HEK293 (cell line): Measurements from ENCODE around the gene ORM2.

Source experiments
- CTCF ChIA-PET: fragments of 350-600 bp; formaldehyde crosslinking; extraction: SDS; loops from one replicate; lab custom pipeline; 2021; ENCODE audit warnings: antibody characterized with exemption; lab: Yijun Ruan, JAX
- POLR2A ChIA-PET: fragments of 300-600 bp; formaldehyde crosslinking; extraction: SDS; loops from one replicate; lab custom pipeline; 2020; ENCODE audit warnings: antibody characterized with exemption, inconsistent platforms; lab: Yijun Ruan, JAX
- H3K27ac ChIP-seq: fragments of 200-500 bp; sonication (Bioruptor generic); 2 replicates; pipeline ENCODE4 v1.5.1; 2014; ENCODE audit warnings: low read depth, low read length, control low read depth, inconsistent platforms; ENCODE audit errors: extremely low read depth
- H3K36me3 ChIP-seq, 2 experiments: fragments of 200-500 bp in 1 of 2; sonication (Bioruptor generic) in 1 of 2; 1 replicate in 1 of 2; 2 replicates in 1 of 2; pipeline ENCODE4 v1.5.1; 2014 to 2017; ENCODE audit warnings: inconsistent platforms in 2 of 2, low read length in 2 of 2; ENCODE audit not compliant: control insufficient read depth in 2 of 2, insufficient read depth in 1 of 2
- H3K4me1 ChIP-seq: fragments of 200-500 bp; sonication (Bioruptor generic); 2 replicates; pipeline ENCODE4 v1.5.1; 2014; ENCODE audit warnings: mild to moderate bottlenecking, low read length, inconsistent platforms; ENCODE audit not compliant: control insufficient read depth, insufficient read depth
- H3K4me3 ChIP-seq: 2 replicates; pipeline ENCODE4 v1.5.1; 2011; ENCODE audit warnings: low read depth, mild to moderate bottlenecking, control low read depth, low read length, moderate library complexity
- H3K9me3 ChIP-seq: fragments of 200-500 bp; sonication (Bioruptor generic); 2 replicates; pipeline ENCODE4 v1.5.1; 2014; ENCODE audit warnings: low read depth, low read length, inconsistent platforms; ENCODE audit not compliant: control insufficient read depth, insufficient read depth
- HOXD13 ChIP-seq: sonication (generic); formaldehyde crosslinking; IDR thresholded peaks from 2 replicates; pipeline ENCODE4 v1.8.0; 2022; ENCODE audit warnings: missing genetic modification reagents, borderline replicate concordance
- MZF1 ChIP-seq: fragments of 450-650 bp; formaldehyde crosslinking; IDR thresholded peaks from 2 replicates; pipeline ENCODE4 v1.5.1; 2017; ENCODE audit warnings: missing biosample characterization, missing genetic modification characterization, borderline replicate concordance
- PRDM2 ChIP-seq: fragments of 450-650 bp; formaldehyde crosslinking; IDR thresholded peaks from 2 replicates; pipeline ENCODE4 v1.5.1; 2016; ENCODE audit warnings: missing biosample characterization, missing genetic modification characterization, borderline replicate concordance
- TSHZ1 ChIP-seq: fragments of 450-650 bp; formaldehyde crosslinking; IDR thresholded peaks from 2 replicates; pipeline ENCODE4 v1.5.1; 2016; ENCODE audit warnings: missing biosample characterization, missing genetic modification characterization, borderline replicate concordance
- YY1 ChIP-seq: fragments of 450-650 bp; formaldehyde crosslinking; IDR thresholded peaks from 2 replicates; pipeline ENCODE4 v1.5.1; 2018; ENCODE audit warnings: missing biosample characterization, missing genetic modification characterization
- ZBTB26 ChIP-seq: fragments of 450-650 bp; formaldehyde crosslinking; optimal IDR thresholded peaks from 2 replicates; pipeline ENCODE3; 2016; ENCODE audit warnings: missing biosample characterization, mild to moderate bottlenecking, missing genetic modification characterization
- ZFP3 ChIP-seq: fragments of 450-650 bp; formaldehyde crosslinking; IDR thresholded peaks from 2 replicates; pipeline ENCODE4 v1.5.1; 2016; ENCODE audit warnings: low read depth, missing biosample characterization, missing genetic modification characterization
- ZNF280C ChIP-seq: fragments of 450-650 bp; formaldehyde crosslinking; IDR thresholded peaks from 2 replicates; pipeline ENCODE4 v1.5.1; 2016; ENCODE audit warnings: missing biosample characterization, missing genetic modification characterization
- ZNF280D ChIP-seq: fragments of 450-650 bp; formaldehyde crosslinking; IDR thresholded peaks from 2 replicates; pipeline ENCODE4 v1.5.1; 2016; ENCODE audit warnings: missing biosample characterization, missing genetic modification characterization
- ZNF394 ChIP-seq: fragments of 450-650 bp; formaldehyde crosslinking; IDR thresholded peaks from 2 replicates; pipeline ENCODE4 v1.5.1; 2016; ENCODE audit warnings: missing biosample characterization, missing genetic modification characterization, mild to moderate bottlenecking, moderate library complexity, borderline replicate concordance
- ZNF501 ChIP-seq: fragments of 450-650 bp; formaldehyde crosslinking; IDR thresholded peaks from 2 replicates; pipeline ENCODE4 v1.5.1; 2016; ENCODE audit warnings: missing biosample characterization, missing genetic modification characterization
- ZNF560 ChIP-seq: fragments of 450-650 bp; formaldehyde crosslinking; IDR thresholded peaks from 2 replicates; pipeline ENCODE4 v1.5.1; 2017; ENCODE audit warnings: missing biosample characterization, missing genetic modification characterization, borderline replicate concordance
- ZNF639 ChIP-seq: fragments of 450-650 bp; formaldehyde crosslinking; IDR thresholded peaks from 2 replicates; pipeline ENCODE4 v1.5.1; 2016; ENCODE audit warnings: missing biosample characterization, missing genetic modification characterization
- ZNF654 ChIP-seq: fragments of 450-650 bp; formaldehyde crosslinking; IDR thresholded peaks from 2 replicates; pipeline ENCODE4 v1.5.1; 2016; ENCODE audit warnings: low read depth, missing biosample characterization, missing genetic modification characterization
- ZNF785 ChIP-seq: fragments of 450-650 bp; formaldehyde crosslinking; IDR thresholded peaks from 2 replicates; pipeline ENCODE4 v1.5.1; 2016; ENCODE audit warnings: missing biosample characterization, missing genetic modification characterization
- ZNF830 ChIP-seq: fragments of 450-650 bp; IDR thresholded peaks from 2 replicates; pipeline ENCODE4 v1.5.0; 2018; ENCODE audit warnings: missing biosample characterization, missing genetic modification characterization, low read depth, mild to moderate bottlenecking, moderate library complexity

The ORM2 gene

GRCh38 chr9:114301798-114302565, 27.7 kb upstream of the ORM2 start (continued):
- TF ChIP-seq PRDM2 (tag by site-specific recombination) (no peak), ZNF560 (no peak)

GRCh38 chr9:114302727-114303126, 26.9 kb upstream of the ORM2 start:
- POLR2A ChIA-PET: no interaction called here
- H3K9me3 ChIP-seq: no peaks in the 10 kb centered on the region
- CTCF ChIA-PET: interaction anchor here (0.6 to 1.0 kb wide), 3 partner anchors 10 to 609 kb away, joined by 3 to 5 read pairs (median 4); no protein-coding TSS in a partner anchor
- TF ChIP-seq ZNF639 (tag by site-specific recombination) (no peak), TSHZ1 (no peak), HOXD13 (CRISPR knock-in tag) (no peak), ZBTB26 (no peak), ZNF654 (no peak), ZNF280C (tag by site-specific recombination) (no peak), ZFP3 (tag by site-specific recombination) (no peak), YY1 (tag by site-specific recombination) (no peak), ZNF785 (tag by site-specific recombination) (no peak), ZNF501 (tag by site-specific recombination) (no peak), MZF1 (tag by site-specific recombination) (no peak), ZNF830 (no peak), ZNF280D (tag by site-specific recombination) (no peak), ZNF394 (tag by site-specific recombination) (no peak)

More at GRCh38 chr9:114302727-114303126, 26.9 kb upstream of the ORM2 start:
- H3K36me3 ChIP-seq: peaks cover 0 to 4% of the 10 kb centered on the region in 2 experiments; a peak in 1 of 3 replicates
- no peak overlapping the region for H3K4me3 ChIP-seq
- no peak overlapping the region for H3K27ac ChIP-seq
- no peaks in the 10 kb centered on the region; the same call in 1 of the 2 replicates for H3K4me1 ChIP-seq
